ENCODE measurements around the gene FLOT1.

FLOT1 gene

GRCh38 chr6:30742316-30743098 is at the start of gene FLOT1 (continued):
- TF ChIP-seq ZBTB11 (tag by site-specific recombination; conservative IDR thresholded peaks at IDR 0.05; ENCODE audit: low read depth) = peak; percentile 89
- TF ChIP-seq ZNF211 (tag by site-specific recombination; IDR thresholded peaks at IDR 0.05; ENCODE audit: low read depth) = no peak
- no peak for TF ChIP-seq ZNF514 (tag by site-specific recombination; IDR thresholded peaks at IDR 0.05)
- TF ChIP-seq ZNF830 (tag by site-specific recombination; IDR thresholded peaks at IDR 0.05; ENCODE audit: low read depth) = no peak
- TF ChIP-seq ZNF645 (tag by site-specific recombination; IDR thresholded peaks at IDR 0.05) = no peak
- TF ChIP-seq ZNF274 (IDR thresholded peaks at IDR 0.05; ENCODE audit: low read length) = no peak
- no peak for TF ChIP-seq ZNF274 (tag by site-specific recombination; IDR thresholded peaks at IDR 0.05; ENCODE audit: borderline replicate concordance)
- TF ChIP-seq YY1 (tag by site-specific recombination; IDR thresholded peaks at IDR 0.05) = peak; percentile 48; the same call in 1 of the 2 replicates
- no peak for TF ChIP-seq ZNF133 (tag by site-specific recombination; IDR thresholded peaks at IDR 0.05)
- no peak for TF ChIP-seq ZNF785 (tag by site-specific recombination; IDR thresholded peaks at IDR 0.05)
- no peak for TF ChIP-seq ZNF530 (tag by site-specific recombination; IDR thresholded peaks at IDR 0.05; ENCODE audit: low read depth)
- no peak for TF ChIP-seq ZNF214 (tag by site-specific recombination; IDR thresholded peaks at IDR 0.05; ENCODE audit: borderline replicate concordance)
- TF ChIP-seq KLF9 (tag by site-specific recombination; IDR thresholded peaks at IDR 0.05; ENCODE audit: low read depth) = peak; percentile 91
- peak; percentile 18; the same call in 1 of the 2 replicates for TF ChIP-seq ZSCAN5A (tag by site-specific recombination; IDR thresholded peaks at IDR 0.05)
- TF ChIP-seq ZNF394 (tag by site-specific recombination; IDR thresholded peaks at IDR 0.05; ENCODE audit: borderline replicate concordance) = peak; percentile 54; the same call in 1 of the 2 replicates
- TF ChIP-seq ZNF660 (tag by site-specific recombination; IDR thresholded peaks at IDR 0.05) = 0 out of 2 replicates have a peak, but pooled peaks have one; percentile 53
- peak; percentile 87 for TF ChIP-seq KLF1 (tag by site-specific recombination; IDR thresholded peaks at IDR 0.05)
- peak; percentile 95 for TF ChIP-seq EGR2 (tag by site-specific recombination; IDR thresholded peaks at IDR 0.05; ENCODE audit: low read depth)
- no peak for TF ChIP-seq ZNF677 (tag by site-specific recombination; IDR thresholded peaks at IDR 0.05)
- TF ChIP-seq ZNF704 (tag by site-specific recombination; IDR thresholded peaks at IDR 0.05) = no peak
- peak; percentile 86 for TF ChIP-seq ZSCAN30 (tag by site-specific recombination; IDR thresholded peaks at IDR 0.05)
- TF ChIP-seq SETDB1 (IDR thresholded peaks at IDR 0.05; ENCODE audit: insufficient read length, low read length) = no peak
- peak; percentile 92 for TF ChIP-seq SP2 (tag by site-specific recombination; IDR thresholded peaks at IDR 0.05)
- TF ChIP-seq ZNF549 (tag by site-specific recombination; IDR thresholded peaks at IDR 0.05) = no peak
- TF ChIP-seq ZNF311 (tag by site-specific recombination; IDR thresholded peaks at IDR 0.05; ENCODE audit: borderline replicate concordance) = no peak
- TF ChIP-seq ZBTB1 (tag by site-specific recombination; IDR thresholded peaks at IDR 0.05) = no peak
- TF ChIP-seq SCRT1 (tag by site-specific recombination; IDR thresholded peaks at IDR 0.05; ENCODE audit: borderline replicate concordance) = no peak
- no peak for TF ChIP-seq ZNF792 (tag by site-specific recombination; IDR thresholded peaks at IDR 0.05)
- TF ChIP-seq SALL2 (tag by site-specific recombination; IDR thresholded peaks at IDR 0.05; ENCODE audit: borderline replicate concordance) = no peak
- TF ChIP-seq PRDM4 (tag by site-specific recombination; IDR thresholded peaks at IDR 0.05) = no peak; the same call in 1 of the 2 replicates
- TF ChIP-seq ZBTB8A (tag by site-specific recombination; IDR thresholded peaks at IDR 0.05) = peak; percentile 100
